ENCODE measurements around the gene TMEM225B.

Gene TMEM225B

DNA sequence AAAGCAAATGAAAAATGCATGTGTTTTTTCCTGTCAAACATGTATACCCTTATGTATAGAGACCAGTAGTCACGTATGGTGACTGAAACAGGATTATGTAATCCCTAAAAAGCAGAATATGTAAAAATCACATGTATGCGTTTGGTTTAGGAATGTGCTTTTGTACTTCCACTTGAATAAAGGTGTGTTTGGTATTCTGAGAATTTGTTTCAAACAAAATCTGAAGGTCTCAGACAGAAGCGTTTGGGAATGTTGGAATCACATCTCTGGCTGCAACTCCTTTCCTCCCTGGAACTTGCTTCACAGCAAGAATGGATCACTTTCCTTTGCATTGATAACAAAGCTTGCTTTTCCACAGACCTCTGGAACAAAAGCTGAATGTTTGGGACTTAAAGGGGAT, 21.8 kb upstream of the TMEM225B start (continued):
- TF ChIP-seq, protein P1, sequence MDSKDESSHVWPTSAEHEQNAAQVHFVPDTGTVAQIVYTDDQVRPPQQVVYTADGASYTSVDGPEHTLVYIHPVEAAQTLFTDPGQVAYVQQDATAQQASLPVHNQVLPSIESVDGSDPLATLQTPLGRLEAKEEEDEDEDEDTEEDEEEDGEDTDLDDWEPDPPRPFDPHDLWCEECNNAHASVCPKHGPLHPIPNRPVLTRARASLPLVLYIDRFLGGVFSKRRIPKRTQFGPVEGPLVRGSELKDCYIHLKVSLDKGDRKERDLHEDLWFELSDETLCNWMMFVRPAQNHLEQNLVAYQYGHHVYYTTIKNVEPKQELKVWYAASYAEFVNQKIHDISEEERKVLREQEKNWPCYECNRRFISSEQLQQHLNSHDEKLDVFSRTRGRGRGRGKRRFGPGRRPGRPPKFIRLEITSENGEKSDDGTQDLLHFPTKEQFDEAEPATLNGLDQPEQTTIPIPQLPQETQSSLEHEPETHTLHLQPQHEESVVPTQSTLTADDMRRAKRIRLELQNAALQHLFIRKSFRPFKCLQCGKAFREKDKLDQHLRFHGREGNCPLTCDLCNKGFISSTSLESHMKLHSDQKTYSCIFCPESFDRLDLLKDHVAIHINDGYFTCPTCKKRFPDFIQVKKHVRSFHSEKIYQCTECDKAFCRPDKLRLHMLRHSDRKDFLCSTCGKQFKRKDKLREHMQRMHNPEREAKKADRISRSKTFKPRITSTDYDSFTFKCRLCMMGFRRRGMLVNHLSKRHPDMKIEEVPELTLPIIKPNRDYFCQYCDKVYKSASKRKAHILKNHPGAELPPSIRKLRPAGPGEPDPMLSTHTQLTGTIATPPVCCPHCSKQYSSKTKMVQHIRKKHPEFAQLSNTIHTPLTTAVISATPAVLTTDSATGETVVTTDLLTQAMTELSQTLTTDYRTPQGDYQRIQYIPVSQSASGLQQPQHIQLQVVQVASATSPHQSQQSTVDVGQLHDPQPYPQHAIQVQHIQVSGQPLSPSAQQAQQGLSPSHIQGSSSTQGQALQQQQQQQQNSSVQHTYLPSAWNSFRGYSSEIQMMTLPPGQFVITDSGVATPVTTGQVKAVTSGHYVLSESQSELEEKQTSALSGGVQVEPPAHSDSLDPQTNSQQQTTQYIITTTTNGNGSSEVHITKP (tag by site-specific recombination; IDR thresholded peaks at IDR 0.05), result no peak
- TF ChIP-seq OVOL3 (tag by site-specific recombination; IDR thresholded peaks at IDR 0.05), result no peak
- no peak for TF ChIP-seq KLF16 (tag by site-specific recombination; IDR thresholded peaks at IDR 0.05)
- no peak for TF ChIP-seq ZNF560 (tag by site-specific recombination; IDR thresholded peaks at IDR 0.05; ENCODE audit: borderline replicate concordance)
- no peak for TF ChIP-seq KLF1 (tag by site-specific recombination; IDR thresholded peaks at IDR 0.05)
- no peak for TF ChIP-seq ZSCAN30 (tag by site-specific recombination; IDR thresholded peaks at IDR 0.05)
- TF ChIP-seq ZNF10 (tag by site-specific recombination; IDR thresholded peaks at IDR 0.05), result no peak

DNA sequence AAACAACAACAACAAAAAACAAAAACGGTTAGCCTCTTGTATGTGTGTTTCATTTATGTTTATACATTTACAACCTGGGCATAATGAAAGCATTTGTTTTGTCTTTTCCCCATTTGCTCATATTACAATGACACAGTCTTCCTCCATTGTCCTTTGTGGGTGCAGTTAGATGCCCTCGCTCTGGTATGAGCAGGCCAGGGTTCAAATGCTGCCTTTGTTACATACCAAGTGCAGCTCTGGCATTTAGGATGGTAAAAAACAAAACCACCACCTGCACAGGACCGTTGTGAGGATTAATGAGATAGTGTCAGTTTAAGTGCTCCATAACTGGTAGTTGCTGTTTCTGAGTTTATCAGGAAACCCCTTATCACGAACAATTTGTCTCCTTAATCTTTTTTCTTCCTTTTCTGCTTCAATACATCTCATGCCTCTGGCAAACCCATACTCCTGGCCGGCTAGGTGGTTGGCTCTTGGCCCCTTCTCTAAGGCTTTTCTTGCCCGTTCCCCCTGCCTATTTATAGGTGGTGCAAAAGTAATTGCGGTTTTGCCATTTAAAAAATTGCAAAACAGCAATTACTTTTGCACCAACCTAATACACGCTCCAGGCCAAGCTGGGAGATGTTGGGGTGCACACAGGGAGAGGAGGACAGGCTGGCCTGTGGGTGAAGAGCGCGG, 18.6 kb upstream of the TMEM225B start:
- no peak overlapping the region for H3K4me3 ChIP-seq (ENCODE audit: low read depth, low read length)
- ChIA-PET POLR2A (no interaction called here), CTCF (interaction anchor here (1.1 kb wide), 1 partner anchor 54 kb away, joined by 5 read pairs; no protein-coding TSS in a partner anchor)
- no peak overlapping the region for H3K27ac ChIP-seq (ENCODE audit: extremely low read depth, low read depth, low read length)
- peaks cover 4% of the 10 kb centered on the region; the same call in 1 of the 2 replicates for H3K4me1 ChIP-seq (ENCODE audit: control insufficient read depth, insufficient read depth, low read length)
- H3K9me3 ChIP-seq (ENCODE audit: control insufficient read depth, insufficient read depth, low read depth, low read length), result no peaks in the 10 kb centered on the region
- peaks cover 0 to 5% of the 10 kb centered on the region in 2 experiments; a peak in 2 of 3 replicates for H3K36me3 ChIP-seq (ENCODE audit: control insufficient read depth in 2 of 2, insufficient read depth in 1 of 2, low read length in 2 of 2)
- TF ChIP-seq, protein P2, sequence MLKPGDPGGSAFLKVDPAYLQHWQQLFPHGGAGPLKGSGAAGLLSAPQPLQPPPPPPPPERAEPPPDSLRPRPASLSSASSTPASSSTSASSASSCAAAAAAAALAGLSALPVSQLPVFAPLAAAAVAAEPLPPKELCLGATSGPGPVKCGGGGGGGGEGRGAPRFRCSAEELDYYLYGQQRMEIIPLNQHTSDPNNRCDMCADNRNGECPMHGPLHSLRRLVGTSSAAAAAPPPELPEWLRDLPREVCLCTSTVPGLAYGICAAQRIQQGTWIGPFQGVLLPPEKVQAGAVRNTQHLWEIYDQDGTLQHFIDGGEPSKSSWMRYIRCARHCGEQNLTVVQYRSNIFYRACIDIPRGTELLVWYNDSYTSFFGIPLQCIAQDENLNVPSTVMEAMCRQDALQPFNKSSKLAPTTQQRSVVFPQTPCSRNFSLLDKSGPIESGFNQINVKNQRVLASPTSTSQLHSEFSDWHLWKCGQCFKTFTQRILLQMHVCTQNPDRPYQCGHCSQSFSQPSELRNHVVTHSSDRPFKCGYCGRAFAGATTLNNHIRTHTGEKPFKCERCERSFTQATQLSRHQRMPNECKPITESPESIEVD (tag by site-specific recombination; IDR thresholded peaks at IDR 0.05), result no peak
- TF ChIP-seq, protein P3, sequence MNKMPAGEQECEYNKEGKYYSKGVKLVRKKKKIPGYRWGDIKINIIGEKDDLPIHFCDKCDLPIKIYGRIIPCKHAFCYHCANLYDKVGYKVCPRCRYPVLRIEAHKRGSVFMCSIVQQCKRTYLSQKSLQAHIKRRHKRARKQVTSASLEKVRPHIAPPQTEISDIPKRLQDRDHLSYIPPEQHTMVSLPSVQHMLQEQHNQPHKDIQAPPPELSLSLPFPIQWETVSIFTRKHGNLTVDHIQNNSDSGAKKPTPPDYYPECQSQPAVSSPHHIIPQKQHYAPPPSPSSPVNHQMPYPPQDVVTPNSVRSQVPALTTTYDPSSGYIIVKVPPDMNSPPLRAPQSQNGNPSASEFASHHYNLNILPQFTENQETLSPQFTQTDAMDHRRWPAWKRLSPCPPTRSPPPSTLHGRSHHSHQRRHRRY (tag by site-specific recombination; IDR thresholded peaks at IDR 0.05), result no peak
- TF ChIP-seq ZNF501 (tag by site-specific recombination; IDR thresholded peaks at IDR 0.05) (no peak), ZNF391 (tag by site-specific recombination; IDR thresholded peaks at IDR 0.05; ENCODE audit: borderline replicate concordance, low read depth) (no peak), ZNF175 (tag by site-specific recombination; IDR thresholded peaks at IDR 0.05) (no peak), ZNF341 (tag by site-specific recombination; IDR thresholded peaks at IDR 0.05; ENCODE audit: low read depth) (no peak), ZNF10 (tag by site-specific recombination; IDR thresholded peaks at IDR 0.05) (no peak), ZNF785 (tag by site-specific recombination; IDR thresholded peaks at IDR 0.05) (no peak), OSR2 (tag by site-specific recombination; IDR thresholded peaks at IDR 0.05) (no peak)
- TF ChIP-seq, protein P4, sequence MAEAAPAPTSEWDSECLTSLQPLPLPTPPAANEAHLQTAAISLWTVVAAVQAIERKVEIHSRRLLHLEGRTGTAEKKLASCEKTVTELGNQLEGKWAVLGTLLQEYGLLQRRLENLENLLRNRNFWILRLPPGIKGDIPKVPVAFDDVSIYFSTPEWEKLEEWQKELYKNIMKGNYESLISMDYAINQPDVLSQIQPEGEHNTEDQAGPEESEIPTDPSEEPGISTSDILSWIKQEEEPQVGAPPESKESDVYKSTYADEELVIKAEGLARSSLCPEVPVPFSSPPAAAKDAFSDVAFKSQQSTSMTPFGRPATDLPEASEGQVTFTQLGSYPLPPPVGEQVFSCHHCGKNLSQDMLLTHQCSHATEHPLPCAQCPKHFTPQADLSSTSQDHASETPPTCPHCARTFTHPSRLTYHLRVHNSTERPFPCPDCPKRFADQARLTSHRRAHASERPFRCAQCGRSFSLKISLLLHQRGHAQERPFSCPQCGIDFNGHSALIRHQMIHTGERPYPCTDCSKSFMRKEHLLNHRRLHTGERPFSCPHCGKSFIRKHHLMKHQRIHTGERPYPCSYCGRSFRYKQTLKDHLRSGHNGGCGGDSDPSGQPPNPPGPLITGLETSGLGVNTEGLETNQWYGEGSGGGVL (tag by site-specific recombination; IDR thresholded peaks at IDR 0.05), result no peak
- TF ChIP-seq, protein P5, sequence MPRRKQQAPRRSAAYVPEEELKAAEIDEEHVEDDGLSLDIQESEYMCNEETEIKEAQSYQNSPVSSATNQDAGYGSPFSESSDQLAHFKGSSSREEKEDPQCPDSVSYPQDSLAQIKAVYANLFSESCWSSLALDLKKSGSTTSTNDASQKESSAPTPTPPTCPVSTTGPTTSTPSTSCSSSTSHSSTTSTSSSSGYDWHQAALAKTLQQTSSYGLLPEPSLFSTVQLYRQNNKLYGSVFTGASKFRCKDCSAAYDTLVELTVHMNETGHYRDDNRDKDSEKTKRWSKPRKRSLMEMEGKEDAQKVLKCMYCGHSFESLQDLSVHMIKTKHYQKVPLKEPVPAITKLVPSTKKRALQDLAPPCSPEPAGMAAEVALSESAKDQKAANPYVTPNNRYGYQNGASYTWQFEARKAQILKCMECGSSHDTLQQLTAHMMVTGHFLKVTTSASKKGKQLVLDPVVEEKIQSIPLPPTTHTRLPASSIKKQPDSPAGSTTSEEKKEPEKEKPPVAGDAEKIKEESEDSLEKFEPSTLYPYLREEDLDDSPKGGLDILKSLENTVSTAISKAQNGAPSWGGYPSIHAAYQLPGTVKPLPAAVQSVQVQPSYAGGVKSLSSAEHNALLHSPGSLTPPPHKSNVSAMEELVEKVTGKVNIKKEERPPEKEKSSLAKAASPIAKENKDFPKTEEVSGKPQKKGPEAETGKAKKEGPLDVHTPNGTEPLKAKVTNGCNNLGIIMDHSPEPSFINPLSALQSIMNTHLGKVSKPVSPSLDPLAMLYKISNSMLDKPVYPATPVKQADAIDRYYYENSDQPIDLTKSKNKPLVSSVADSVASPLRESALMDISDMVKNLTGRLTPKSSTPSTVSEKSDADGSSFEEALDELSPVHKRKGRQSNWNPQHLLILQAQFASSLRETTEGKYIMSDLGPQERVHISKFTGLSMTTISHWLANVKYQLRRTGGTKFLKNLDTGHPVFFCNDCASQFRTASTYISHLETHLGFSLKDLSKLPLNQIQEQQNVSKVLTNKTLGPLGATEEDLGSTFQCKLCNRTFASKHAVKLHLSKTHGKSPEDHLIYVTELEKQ (tag by site-specific recombination; IDR thresholded peaks at IDR 0.05; ENCODE audit: borderline replicate concordance), result no peak
- TF ChIP-seq, protein P6, sequence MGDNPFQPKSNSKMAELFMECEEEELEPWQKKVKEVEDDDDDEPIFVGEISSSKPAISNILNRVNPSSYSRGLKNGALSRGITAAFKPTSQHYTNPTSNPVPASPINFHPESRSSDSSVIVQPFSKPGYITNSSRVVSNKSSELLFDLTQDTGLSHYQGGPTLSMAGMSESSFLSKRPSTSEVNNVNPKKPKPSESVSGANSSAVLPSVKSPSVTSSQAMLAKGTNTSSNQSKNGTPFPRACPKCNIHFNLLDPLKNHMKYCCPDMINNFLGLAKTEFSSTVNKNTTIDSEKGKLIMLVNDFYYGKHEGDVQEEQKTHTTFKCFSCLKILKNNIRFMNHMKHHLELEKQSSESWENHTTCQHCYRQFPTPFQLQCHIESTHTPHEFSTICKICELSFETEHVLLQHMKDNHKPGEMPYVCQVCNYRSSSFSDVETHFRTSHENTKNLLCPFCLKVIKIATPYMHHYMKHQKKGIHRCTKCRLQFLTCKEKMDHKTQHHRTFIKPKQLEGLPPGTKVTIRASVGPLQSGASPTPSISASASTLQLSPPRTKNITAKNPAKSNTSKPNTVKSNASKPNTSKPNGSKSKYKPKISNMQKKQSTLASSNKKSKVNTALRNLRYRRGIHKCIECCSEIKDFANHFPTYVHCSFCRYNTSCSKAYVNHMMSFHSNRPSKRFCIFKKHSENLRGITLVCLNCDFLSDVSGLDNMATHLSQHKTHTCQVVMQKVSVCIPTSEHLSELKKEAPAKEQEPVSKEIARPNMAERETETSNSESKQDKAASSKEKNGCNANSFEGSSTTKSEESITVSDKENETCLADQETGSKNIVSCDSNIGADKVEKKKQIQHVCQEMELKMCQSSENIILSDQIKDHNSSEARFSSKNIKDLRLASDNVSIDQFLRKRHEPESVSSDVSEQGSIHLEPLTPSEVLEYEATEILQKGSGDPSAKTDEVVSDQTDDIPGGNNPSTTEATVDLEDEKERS (tag by site-specific recombination; IDR thresholded peaks at IDR 0.05), result no peak

All from HEK293 (cell line).